ENCODE measurements around the gene PTPMT1. TPM values are rescaled to one million over a fixed set of nuclear protein-coding genes. Genes with fewer than 3 reads are reported as not detected.
"Not testable (repeated sequence)": the region's sequence is repeated elsewhere in the genome, so short reads cannot be mapped to it uniquely, and the experiment has no call there.

Gene PTPMT1
- total RNA-seq, 1 experiment from 2014 or later: 108 TPM

GRCh38 chr11:47546274-47546673 is 19.1 kb upstream of the PTPMT1 start:
- DNase-seq (ENCODE audit: low spot score): not testable (repeated sequence)

GRCh38 chr11:47550288-47551047 is 14.9 kb upstream of the PTPMT1 start:
- no peak for DNase-seq (ENCODE audit: low spot score)

- peak; percentile 42 for DNase-seq (ENCODE audit: low spot score)
Measured at GRCh38 chr11:47551086-47551485, 14.3 kb upstream of the PTPMT1 start.

- DNase-seq (ENCODE audit: low spot score): no peak
Measured at GRCh38 chr11:47552056-47552565, 13.3 kb upstream of the PTPMT1 start.

- DNase-seq (ENCODE audit: low spot score): peak; percentile 87
Measured at GRCh38 chr11:47552566-47553405, 12.6 kb upstream of the PTPMT1 start, which contains the start of gene CELF1. Gene CELF1 (minus strand): TSS chr11:47553132. CDS start chr11:47499523, 53,609 bp downstream.

GRCh38 chr11:47553406-47553743 is 12.0 kb upstream of the PTPMT1 start:
- DNase-seq (ENCODE audit: low spot score): no peak

GRCh38 chr11:47557004-47557403 is 8.4 kb upstream of the PTPMT1 start:
- DNase-seq (ENCODE audit: low spot score): not testable (repeated sequence)

- DNase-seq (ENCODE audit: low spot score): no peak
Measured at GRCh38 chr11:47558695-47559094, 6.7 kb upstream of the PTPMT1 start.

GRCh38 chr11:47560426-47560825 is 5.0 kb upstream of the PTPMT1 start:
- no peak for DNase-seq (ENCODE audit: low spot score)

- not testable (repeated sequence) for DNase-seq (ENCODE audit: low spot score)
Measured at GRCh38 chr11:47562393-47562792, 3.0 kb upstream of the PTPMT1 start.

GRCh38 chr11:47564366-47564765 is 1.0 kb upstream of the PTPMT1 start:
- not testable (repeated sequence) for DNase-seq (ENCODE audit: low spot score)

- no peak for DNase-seq (ENCODE audit: low spot score)
Measured at GRCh38 chr11:47564933-47565339, 463 bp upstream of the PTPMT1 start.

- DNase-seq (ENCODE audit: low spot score): no peak
Measured at GRCh38 chr11:47566149-47566698, 825 bp downstream of the PTPMT1 start.

- DNase-seq (ENCODE audit: low spot score): no peak
Measured at GRCh38 chr11:47569646-47570045, 4.2 kb downstream of the PTPMT1 start.

GRCh38 chr11:47570651-47571356 is 5.4 kb downstream of the PTPMT1 start:
- DNase-seq (ENCODE audit: low spot score): no peak

GRCh38 chr11:47571357-47571729 is 5.9 kb downstream of the PTPMT1 start:
- no peak for DNase-seq (ENCODE audit: low spot score)

GRCh38 chr11:47571895-47572294 is 6.5 kb downstream of the PTPMT1 start:
- DNase-seq (ENCODE audit: low spot score): no peak

GRCh38 chr11:47572715-47573255 is 7.4 kb downstream of the PTPMT1 start:
- no peak for DNase-seq (ENCODE audit: low spot score)

- DNase-seq (ENCODE audit: low spot score): no peak
Measured at GRCh38 chr11:47573321-47573720, 7.9 kb downstream of the PTPMT1 start.

GRCh38 chr11:47577460-47578041 is 12.2 kb downstream of the PTPMT1 start:
- DNase-seq (ENCODE audit: low spot score): no peak

Data from H4 (cell line).